ENCODE results near the gene IL12RB1. TPM values are rescaled to one million over a fixed set of nuclear protein-coding genes. Genes with fewer than 3 reads are reported as not detected.
A peak's percentile ranks its signal among the peaks of the same experiment; 100 is the strongest.

Gene IL12RB1
- total and polyA plus RNA-seq, 10 of the 15 experiments (the other 5 are each of a cell fraction or from before 2014, with no cell fraction given) = 2.8 to 29.9 (median 17.6) TPM

GRCh38 chr19:18044825-18045304, 41.9 kb downstream of the IL12RB1 start (continued):
- TF ChIP-seq ZBTB4 (CRISPR knock-in tag; IDR thresholded peaks at IDR 0.05) (no peak), BHLHE40 (IDR thresholded peaks at IDR 0.05; ENCODE audit: borderline replicate concordance in 1 of 2, low read depth in 2 of 2, low read length in 1 of 2) (peak; percentile 58 to 68; a peak in 3 of 4 replicates), RB1 (IDR thresholded peaks at IDR 0.05; ENCODE audit: borderline replicate concordance) (no peak), SUPT20H (IDR thresholded peaks at IDR 0.05; ENCODE audit: borderline replicate concordance, control insufficient read depth, low read depth, low read length) (no peak), NFXL1 (IDR thresholded peaks at IDR 0.05; ENCODE audit: borderline replicate concordance) (no peak), SPI1 (IDR thresholded peaks at IDR 0.05; ENCODE audit: borderline replicate concordance, insufficient read depth, low read depth, low read length) (peak; percentile 77; the same call in 1 of the 2 replicates), ATF7 (IDR thresholded peaks at IDR 0.05; ENCODE audit: low read depth) (peak; percentile 88), ZNF207 (IDR thresholded peaks at IDR 0.05; ENCODE audit: borderline replicate concordance) (no peak), POU2F2 (IDR thresholded peaks at IDR 0.05; ENCODE audit: borderline replicate concordance, low read depth, low read length) (peak; percentile 58; the same call in 1 of the 3 replicates), ZBTB40 (IDR thresholded peaks at IDR 0.05; ENCODE audit: borderline replicate concordance) (no peak), ZNF622 (IDR thresholded peaks at IDR 0.05) (no peak), SUZ12 (IDR thresholded peaks at IDR 0.05; ENCODE audit: unreplicated experiment) (no peak), PML (IDR thresholded peaks at IDR 0.05; ENCODE audit: low read length) (peak; percentile 21; the same call in 1 of the 2 replicates), ZNF24 (IDR thresholded peaks at IDR 0.05) (peak; percentile 58; the same call in 1 of the 2 replicates), NFYA (IDR thresholded peaks at IDR 0.05; ENCODE audit: borderline replicate concordance, low read depth, low read length) (no peak), ZBTB11 (CRISPR knock-in tag; IDR thresholded peaks at IDR 0.05) (no peak), NFYB (IDR thresholded peaks at IDR 0.05; ENCODE audit: insufficient read depth, low read depth, low read length) (no peak), USF1 (IDR thresholded peaks at IDR 0.05; ENCODE audit: borderline replicate concordance, extremely low read length, insufficient read depth, low read depth, low read length) (no peak)

Data from GM12878 (cell line).